Measurements from ENCODE around the gene INSYN2B. TPM values are rescaled to one million over a fixed set of nuclear protein-coding genes. Genes with fewer than 3 reads are reported as not detected.

The INSYN2B gene
- total RNA-seq, 1 donor, result 12.5 TPM

GRCh38 chr5:169978714-169979113 is 1.6 kb downstream of the INSYN2B start:
- no peak for DNase-seq (ENCODE audit: low read depth)
- TF ChIP-seq, protein P1, sequence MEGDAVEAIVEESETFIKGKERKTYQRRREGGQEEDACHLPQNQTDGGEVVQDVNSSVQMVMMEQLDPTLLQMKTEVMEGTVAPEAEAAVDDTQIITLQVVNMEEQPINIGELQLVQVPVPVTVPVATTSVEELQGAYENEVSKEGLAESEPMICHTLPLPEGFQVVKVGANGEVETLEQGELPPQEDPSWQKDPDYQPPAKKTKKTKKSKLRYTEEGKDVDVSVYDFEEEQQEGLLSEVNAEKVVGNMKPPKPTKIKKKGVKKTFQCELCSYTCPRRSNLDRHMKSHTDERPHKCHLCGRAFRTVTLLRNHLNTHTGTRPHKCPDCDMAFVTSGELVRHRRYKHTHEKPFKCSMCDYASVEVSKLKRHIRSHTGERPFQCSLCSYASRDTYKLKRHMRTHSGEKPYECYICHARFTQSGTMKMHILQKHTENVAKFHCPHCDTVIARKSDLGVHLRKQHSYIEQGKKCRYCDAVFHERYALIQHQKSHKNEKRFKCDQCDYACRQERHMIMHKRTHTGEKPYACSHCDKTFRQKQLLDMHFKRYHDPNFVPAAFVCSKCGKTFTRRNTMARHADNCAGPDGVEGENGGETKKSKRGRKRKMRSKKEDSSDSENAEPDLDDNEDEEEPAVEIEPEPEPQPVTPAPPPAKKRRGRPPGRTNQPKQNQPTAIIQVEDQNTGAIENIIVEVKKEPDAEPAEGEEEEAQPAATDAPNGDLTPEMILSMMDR (IDR thresholded peaks at IDR 0.05; ENCODE audit: insufficient read depth, low read depth, low read length), result no peak
- H3K4me3 ChIP-seq (ENCODE audit: low read depth, low read length), result no peak overlapping the region

- TF ChIP-seq, protein P1 (IDR thresholded peaks at IDR 0.05; ENCODE audit: insufficient read depth, low read depth, low read length), result no peak
- DNase-seq (ENCODE audit: low read depth), result peak; percentile 58
- no peak overlapping the region for H3K4me3 ChIP-seq (ENCODE audit: low read depth, low read length)
Measured at GRCh38 chr5:169974121-169974770, 6.0 kb downstream of the INSYN2B start.

GRCh38 chr5:169973056-169973455 is 7.2 kb downstream of the INSYN2B start:
- DNase-seq (ENCODE audit: low read depth), result no peak
- H3K4me3 ChIP-seq (ENCODE audit: low read depth, low read length), result no peak overlapping the region
- TF ChIP-seq, protein P1 (IDR thresholded peaks at IDR 0.05; ENCODE audit: insufficient read depth, low read depth, low read length), result no peak

GRCh38 chr5:169971780-169972179 is 8.5 kb downstream of the INSYN2B start:
- no peak overlapping the region for H3K4me3 ChIP-seq (ENCODE audit: low read depth, low read length)
- DNase-seq (ENCODE audit: low read depth), result no peak
- TF ChIP-seq, protein P1 (IDR thresholded peaks at IDR 0.05; ENCODE audit: insufficient read depth, low read depth, low read length), result no peak

DNA sequence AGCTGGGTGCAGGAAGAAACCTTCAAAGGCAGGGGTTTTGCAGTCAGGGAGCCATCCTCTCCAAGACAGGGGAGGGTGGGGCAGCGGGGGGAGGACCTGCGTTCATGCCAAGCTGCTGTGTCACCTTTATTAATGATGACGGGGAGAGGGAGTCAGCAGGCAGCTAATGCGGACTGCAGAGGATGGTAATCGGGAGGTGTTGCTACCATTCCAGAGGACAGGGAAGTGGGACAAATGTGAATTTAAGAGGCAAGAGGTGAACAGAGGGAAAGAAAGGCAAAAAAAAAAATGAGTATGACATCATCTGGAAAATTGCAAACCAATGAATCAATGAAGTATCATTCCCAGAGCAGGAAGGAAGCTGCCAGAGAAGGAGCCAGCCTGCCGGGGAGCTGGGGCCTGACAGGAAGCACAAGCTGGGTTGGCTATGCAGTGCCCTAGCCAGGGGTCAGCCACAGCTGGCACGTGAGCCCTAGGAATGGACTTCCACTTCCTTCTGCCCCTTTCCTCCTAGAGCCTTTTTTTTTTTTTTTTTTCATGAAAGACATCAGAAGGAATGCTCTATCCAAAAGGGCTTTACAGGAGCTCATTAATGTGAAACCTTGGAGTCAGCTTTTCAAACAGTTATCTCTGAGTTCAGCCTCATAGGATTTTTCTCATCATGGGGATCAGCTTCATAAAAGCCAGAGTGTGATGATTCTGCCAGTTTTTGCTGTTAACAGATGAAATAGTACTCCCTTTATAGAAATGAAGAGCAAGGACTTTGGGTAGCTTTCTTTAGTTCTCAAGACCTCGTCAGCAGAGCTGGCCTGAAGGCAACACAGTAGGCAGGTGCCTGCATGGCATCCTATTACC is 9.2 kb downstream of the INSYN2B start:
- DNase-seq (ENCODE audit: low read depth), result peak; percentile 47
- TF ChIP-seq, protein P1 (IDR thresholded peaks at IDR 0.05; ENCODE audit: insufficient read depth, low read depth, low read length), result no peak
- no peak overlapping the region for H3K4me3 ChIP-seq (ENCODE audit: low read depth, low read length)

GRCh38 chr5:169970339-169970738 is 10.0 kb downstream of the INSYN2B start:
- H3K4me3 ChIP-seq (ENCODE audit: low read depth, low read length), result no peak overlapping the region
- DNase-seq (ENCODE audit: low read depth), result no peak
- TF ChIP-seq, protein P1 (IDR thresholded peaks at IDR 0.05; ENCODE audit: insufficient read depth, low read depth, low read length), result no peak

Data from fibroblast of villous mesenchyme (primary cell).